Esophagus muscularis mucosa (tissue), 4 donors: ENCODE measurements around the gene UBE2O. TPM values are rescaled to one million over a fixed set of nuclear protein-coding genes. Genes with fewer than 3 reads are reported as not detected.
A peak's percentile ranks its signal among the peaks of the same experiment; 100 is the strongest.

Experiments
- DNase-seq: peaks from one replicate; pipeline ENCODE4 v3.0.0-alpha.2; 2017; ENCODE audit errors: extremely low spot score
- H3K27ac ChIP-seq, 4 donors: fragments of 200-600 bp; sonication (generic); replicated peaks in 1 of 4; 1 replicate in 3 of 4; 2 replicates in 1 of 4; pipeline ENCODE4 v1.5.1; 2016 to 2019; ENCODE audit warnings: mild to moderate bottlenecking in 1 of 4
- H3K27me3 ChIP-seq, 4 donors: fragments of 200-600 bp; sonication (generic); one replicate each; pipeline versions ENCODE4 v1.5.1 to v1.6.0; 2016 to 2019
- H3K36me3 ChIP-seq, 4 donors: fragments of 200-600 bp; sonication (generic); one replicate each; pipeline ENCODE4 v1.5.1; 2016 to 2019
- H3K4me1 ChIP-seq, 4 donors: fragments of 200-600 bp; sonication (generic); one replicate each; pipeline ENCODE4 v1.5.1; 2016 to 2019
- H3K4me3 ChIP-seq, 4 donors: fragments of 200-600 bp; sonication (generic); 1 replicate in 2 of 4; 2 replicates in 2 of 4; pipeline ENCODE4 v1.5.1; 2016 to 2019; ENCODE audit warnings: mild to moderate bottlenecking in 4 of 4, moderate library complexity in 1 of 4
- H3K9me3 ChIP-seq, 4 donors: fragments of 200-600 bp; sonication (generic); 1 replicate in 3 of 4; 2 replicates in 1 of 4; pipeline ENCODE4 v1.5.1; 2016 to 2019
- CTCF ChIP-seq, 3 experiments: fragments of 200-600 bp in 2 of 3; fragments of 450-650 bp in 1 of 3; sonication (generic) in 2 of 3; IDR thresholded peaks; one replicate each; pipeline ENCODE4 v1.5.1; 2017 to 2019; ENCODE audit warnings: antibody characterized with exemption in 3 of 3, mild to moderate bottlenecking in 2 of 3, moderate library complexity in 1 of 3
- EP300 ChIP-seq: sonication (generic); formaldehyde crosslinking; IDR thresholded peaks from one replicate; pipeline ENCODE4 v1.6.1; 2017; ENCODE audit warnings: antibody characterized with exemption
- POLR2A ChIP-seq: fragments of 450-650 bp; IDR thresholded peaks from one replicate; pipeline ENCODE4 v1.6.1; 2017; ENCODE audit warnings: antibody characterized with exemption, moderate library complexity, mild to moderate bottlenecking, low read depth
- POLR2AphosphoS5 ChIP-seq, 2 donors: sonication (generic); formaldehyde crosslinking; IDR thresholded peaks; one replicate each; pipeline ENCODE4 v1.6.1; 2017; ENCODE audit warnings: antibody characterized with exemption in 2 of 2
- WGBS: methylation state at CpG from one replicate; pipeline ENCODE4 v1.1.5; 2018; 5-methylcytosine and 5-hydroxymethylcytosine counted together
- intact Hi-C: fragments of 100-400 bp; cut with DNase I; formaldehyde crosslinking; loops from one replicate; pipeline ENCODE4 v1.15.1; 2023
- total RNA-seq, 4 donors: library from RNA; depleted of rRNA; stranded (reverse); fragments of >200 nt; gene quantifications; one replicate each; pipeline versions ENCODE4 v1.1.0 to v1.2.1, GENCODE V29; 2016

The UBE2O gene
- total RNA-seq, 4 donors from 2014 or later, result 14.1 to 21.7 (median 19.0) TPM

GRCh38 chr17:76388966-76389888, 63.7 kb downstream of the UBE2O start:
- TF ChIP-seq POLR2AphosphoS5 (IDR thresholded peaks at IDR 0.05) (peak in 1 of 2 donors; percentile 8), CTCF (IDR thresholded peaks at IDR 0.05) (peak in 1 of 3 experiments; percentile 7), EP300 (no peak), POLR2A (no peak)
- H3K27ac ChIP-seq, result no peak overlapping the region
- peaks cover 0 to 12% (median 0%) of the 10 kb centered on the region in 4 donors for H3K27me3 ChIP-seq
- no peak for DNase-seq
- no peaks in the 10 kb centered on the region for H3K9me3 ChIP-seq
- WGBS, result 85% methylated on average over 16 of the region's 16 CpGs
- peaks cover 25 to 34% (median 28%) of the 10 kb centered on the region in 4 donors for H3K4me1 ChIP-seq
- intact Hi-C loops, result loop anchor here (5.0 kb wide), 1 partner anchor 37 kb away; the partner anchor contains the start of gene PRPSAP1
- no peak overlapping the region for H3K4me3 ChIP-seq
- H3K36me3 ChIP-seq, result peaks cover 5 to 55% (median 38%) of the 10 kb centered on the region in 4 donors

DNA sequence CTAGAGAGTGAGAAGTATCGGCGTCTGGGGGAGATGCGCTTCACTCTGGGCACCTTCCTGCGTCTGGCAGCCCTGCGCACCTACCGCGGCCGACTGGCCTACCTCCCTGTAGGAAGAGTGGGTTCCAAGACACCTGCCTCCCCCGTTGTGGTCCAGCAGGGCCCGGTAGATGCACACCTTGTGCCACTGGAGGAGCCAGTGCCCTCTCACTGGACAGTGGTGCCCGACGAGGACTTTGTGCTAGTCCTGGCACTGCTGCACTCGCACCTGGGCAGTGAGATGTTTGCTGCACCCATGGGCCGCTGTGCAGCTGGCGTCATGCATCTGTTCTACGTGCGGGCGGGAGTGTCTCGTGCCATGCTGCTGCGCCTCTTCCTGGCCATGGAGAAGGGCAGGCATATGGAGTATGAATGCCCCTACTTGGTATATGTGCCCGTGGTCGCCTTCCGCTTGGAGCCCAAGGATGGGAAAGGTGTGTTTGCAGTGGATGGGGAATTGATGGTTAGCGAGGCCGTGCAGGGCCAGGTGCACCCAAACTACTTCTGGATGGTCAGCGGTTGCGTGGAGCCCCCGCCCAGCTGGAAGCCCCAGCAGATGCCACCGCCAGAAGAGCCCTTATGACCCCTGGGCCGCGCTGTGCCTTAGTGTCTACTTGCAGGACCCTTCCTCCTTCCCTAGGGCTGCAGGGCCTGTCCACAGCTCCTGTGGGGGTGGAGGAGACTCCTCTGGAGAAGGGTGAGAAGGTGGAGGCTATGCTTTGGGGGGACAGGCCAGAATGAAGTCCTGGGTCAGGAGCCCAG, 65.8 kb downstream of the UBE2O start:
- peaks cover 0 to 35% (median 25%) of the 10 kb centered on the region in 4 donors for H3K36me3 ChIP-seq
- intact Hi-C loops, result loop anchor here (5.0 kb wide), 1 partner anchor 35 kb away; the partner anchor contains the start of gene PRPSAP1
- DNase-seq, result no peak

GRCh38 chr17:76385892-76386786, 66.8 kb downstream of the UBE2O start:
- Histone ChIP-seq H3K4me3 (peak overlapping the region; percentile 64 to 73 (median 68)), H3K27me3 (peaks cover 0 to 42% (median 4%) of the 10 kb centered on the region in 4 donors), H3K9me3 (no peaks in the 10 kb centered on the region), H3K27ac (peak overlapping the region; percentile 79 to 91 (median 84)), H3K4me1 (peaks cover 32 to 63% (median 56%) of the 10 kb centered on the region in 4 donors), H3K36me3 (peaks cover 0 to 24% (median 15%) of the 10 kb centered on the region in 4 donors)
- TF ChIP-seq EP300, result no peak
- no peak for TF ChIP-seq POLR2A
- TF ChIP-seq POLR2AphosphoS5 (IDR thresholded peaks at IDR 0.05), result peak in 1 of 2 donors; percentile 22
- TF ChIP-seq CTCF (IDR thresholded peaks at IDR 0.05), result peak; percentile 74 to 96 (median 82)
- WGBS, result 23% methylated on average over 41 of the region's 52 CpGs
- DNase-seq, result peak; percentile 95
- intact Hi-C loops, result loop anchor here (5.0 kb wide), 1 partner anchor 34 kb away; the partner anchor contains the start of gene PRPSAP1

More for the DNA sequence above, 65.8 kb downstream of the UBE2O start:
- no peaks in the 10 kb centered on the region for H3K9me3 ChIP-seq
- TF ChIP-seq POLR2AphosphoS5 (IDR thresholded peaks at IDR 0.05), result no peak
- TF ChIP-seq POLR2A, result no peak
- no peak for TF ChIP-seq EP300
- TF ChIP-seq CTCF (IDR thresholded peaks at IDR 0.05), result no peak
- H3K27me3 ChIP-seq, result peaks cover 0 to 32% (median 4%) of the 10 kb centered on the region in 4 donors
- H3K4me3 ChIP-seq, result no peak overlapping the region
- 92% methylated on average over 23 of the region's 31 CpGs for WGBS
- H3K27ac ChIP-seq, result no peak overlapping the region
- H3K4me1 ChIP-seq, result peaks cover 32 to 55% (median 48%) of the 10 kb centered on the region in 4 donors
